HUDEP-2 (cell line): ENCODE data around the gene ACTL7A.
"Not testable (repeated sequence)": the region's sequence is repeated elsewhere in the genome, so short reads cannot be mapped to it uniquely, and the experiment has no call there.

Experiments
- DNase-seq, 76 experiments: peaks; one replicate each; lab custom pipeline; 2025; ENCODE audit not compliant: unreplicated experiment in 76 of 76; lab: John Stamatoyannopoulos, UW

ACTL7A gene, protein sequence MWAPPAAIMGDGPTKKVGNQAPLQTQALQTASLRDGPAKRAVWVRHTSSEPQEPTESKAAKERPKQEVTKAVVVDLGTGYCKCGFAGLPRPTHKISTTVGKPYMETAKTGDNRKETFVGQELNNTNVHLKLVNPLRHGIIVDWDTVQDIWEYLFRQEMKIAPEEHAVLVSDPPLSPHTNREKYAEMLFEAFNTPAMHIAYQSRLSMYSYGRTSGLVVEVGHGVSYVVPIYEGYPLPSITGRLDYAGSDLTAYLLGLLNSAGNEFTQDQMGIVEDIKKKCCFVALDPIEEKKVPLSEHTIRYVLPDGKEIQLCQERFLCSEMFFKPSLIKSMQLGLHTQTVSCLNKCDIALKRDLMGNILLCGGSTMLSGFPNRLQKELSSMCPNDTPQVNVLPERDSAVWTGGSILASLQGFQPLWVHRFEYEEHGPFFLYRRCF

GRCh38 chr9:108861997-108862396 lies at the start of gene ACTL7A:
Gene ACTL7A, plus strand, starts transcription at chr9:108862266. Its CDS starts 57 bp downstream, at chr9:108862323.
- no peak for DNase-seq

GRCh38 chr9:108812396-108813025 lies 49.6 kb upstream of the ACTL7A start:
- DNase-seq, result no peak

- DNase-seq, result peak in 1 of 76 experiments; percentile 6
Measured at GRCh38 chr9:108813951-108814601, 48.0 kb upstream of the ACTL7A start.

DNA sequence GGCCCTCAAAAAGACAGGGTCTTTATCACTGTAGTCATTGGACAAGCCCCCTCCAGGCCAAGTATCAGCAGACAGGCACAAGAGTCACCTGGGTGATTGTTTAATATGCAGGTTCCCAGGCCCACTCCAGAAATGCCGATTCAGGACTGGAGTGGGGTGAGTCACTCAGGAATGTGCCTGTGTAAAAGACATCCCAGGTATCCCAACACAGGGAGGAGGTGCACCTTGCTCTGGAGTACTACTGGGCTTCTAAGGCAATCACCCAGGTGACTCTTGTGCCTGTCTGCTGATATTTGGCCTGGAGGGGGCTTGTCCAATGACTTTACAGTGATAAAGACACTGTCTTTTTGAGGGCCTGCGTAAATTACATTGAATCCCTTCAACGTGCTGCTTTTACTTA lies 46.9 kb upstream of the ACTL7A start:
- no peak for DNase-seq

- no peak for DNase-seq
Measured at GRCh38 chr9:108816037-108816436, 46.0 kb upstream of the ACTL7A start.

DNA sequence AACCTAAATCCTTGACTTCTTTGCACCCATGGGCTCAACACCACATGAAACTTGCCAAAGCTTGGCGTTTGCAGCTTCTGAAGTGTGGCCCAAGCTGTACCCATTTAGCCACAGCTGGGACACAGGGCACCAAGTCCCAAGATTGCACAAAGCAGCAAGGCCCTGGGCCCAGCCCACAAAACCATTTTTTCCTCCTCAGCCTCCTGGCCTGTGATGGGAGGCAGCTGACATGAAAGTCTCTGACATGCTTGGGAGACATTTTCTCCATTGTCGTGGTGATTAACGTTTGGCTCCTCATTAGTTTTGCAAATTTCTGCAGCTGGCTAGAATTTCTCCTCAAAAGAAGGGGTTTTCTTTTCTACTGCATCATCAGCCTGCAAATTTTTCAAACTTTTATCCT lies 38.2 kb upstream of the ACTL7A start:
- DNase-seq, result no peak

GRCh38 chr9:108830272-108830671 lies 31.8 kb upstream of the ACTL7A start:
- DNase-seq, result no peak

DNA sequence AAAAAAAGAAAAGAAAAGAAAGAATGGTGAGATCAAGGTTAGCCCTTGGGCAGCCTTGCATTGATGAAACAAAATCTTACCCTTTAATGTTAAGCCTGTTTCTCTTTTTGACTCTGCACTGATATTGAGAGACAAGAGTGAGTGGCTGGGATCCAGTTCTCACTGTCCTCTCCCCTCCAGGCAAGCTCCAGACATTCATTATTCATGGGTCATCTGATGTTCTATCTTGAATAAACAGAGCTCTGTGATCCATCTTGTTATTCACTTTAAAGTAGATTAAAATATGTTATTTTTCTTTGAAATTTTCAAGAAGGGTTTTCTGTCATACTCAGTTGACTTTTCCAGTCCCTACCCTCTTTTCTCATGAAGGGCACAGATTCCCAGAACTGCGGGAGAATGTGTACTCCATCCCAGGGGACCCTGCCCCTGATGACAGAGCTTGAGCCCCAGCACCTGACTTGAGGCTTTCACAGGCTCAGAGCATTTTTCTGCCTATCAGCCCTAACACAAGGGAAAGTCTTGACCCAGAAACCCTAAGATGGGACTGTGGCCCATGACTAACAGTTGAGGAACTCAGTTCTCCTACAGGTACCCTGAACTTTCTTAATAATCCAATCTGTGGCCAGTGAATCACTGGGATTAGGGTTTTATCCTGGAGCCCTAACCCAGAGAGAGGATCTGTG lies 30.4 kb upstream of the ACTL7A start:
- no peak for DNase-seq

GRCh38 chr9:108832179-108832500 lies 29.9 kb upstream of the ACTL7A start:
- no peak for DNase-seq

GRCh38 chr9:108834959-108835665 lies 27.0 kb upstream of the ACTL7A start:
- no peak for DNase-seq

GRCh38 chr9:108835831-108836230 lies 26.2 kb upstream of the ACTL7A start:
- no peak for DNase-seq

- DNase-seq, result no peak
Measured at GRCh38 chr9:108836319-108836718, 25.7 kb upstream of the ACTL7A start.

GRCh38 chr9:108836781-108837180 lies 25.3 kb upstream of the ACTL7A start:
- DNase-seq, result no peak

GRCh38 chr9:108837530-108837929 lies 24.5 kb upstream of the ACTL7A start:
- no peak for DNase-seq

DNA sequence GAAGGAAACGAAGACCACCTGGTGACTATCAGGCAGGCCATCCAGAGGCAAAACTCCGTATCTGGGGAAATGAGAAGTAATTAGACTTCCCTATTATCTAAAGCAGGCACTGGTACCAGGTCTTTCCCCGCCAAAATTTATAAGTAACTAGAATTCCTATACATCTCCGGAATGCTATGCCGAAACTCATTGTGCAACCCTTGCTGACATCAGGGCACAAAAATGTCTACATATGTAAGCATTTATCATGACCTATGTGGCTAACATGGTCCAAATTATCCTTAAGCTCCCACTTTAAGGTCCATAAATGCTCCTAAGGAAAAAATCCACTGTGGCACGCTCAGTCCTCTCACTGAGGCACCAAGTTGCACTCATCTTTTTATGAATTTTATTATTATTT lies 24.0 kb upstream of the ACTL7A start:
- no peak for DNase-seq

GRCh38 chr9:108839561-108839960 lies 22.5 kb upstream of the ACTL7A start:
- not testable (repeated sequence) for DNase-seq

GRCh38 chr9:108842610-108843295 lies 19.3 kb upstream of the ACTL7A start:
- no peak for DNase-seq

DNA sequence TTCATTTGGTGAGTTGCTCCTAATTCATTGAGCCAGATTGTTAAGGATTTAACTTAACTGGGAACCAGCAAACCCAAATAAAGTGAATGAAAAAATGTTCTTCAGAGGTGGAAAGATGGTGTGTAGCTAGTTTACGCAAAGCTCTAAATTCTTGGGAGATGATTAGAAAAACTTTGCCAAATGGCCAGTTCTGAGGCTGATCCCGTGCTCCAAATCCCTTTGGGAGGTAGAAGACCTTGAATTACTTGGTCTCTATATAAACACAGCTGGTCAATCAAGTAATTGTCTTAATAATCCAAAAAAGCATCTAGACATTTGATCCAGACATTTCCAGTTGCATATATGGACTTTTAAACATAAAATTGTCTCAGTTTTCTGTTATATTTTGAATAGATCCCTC lies 17.7 kb upstream of the ACTL7A start:
- DNase-seq, result no peak

DNA sequence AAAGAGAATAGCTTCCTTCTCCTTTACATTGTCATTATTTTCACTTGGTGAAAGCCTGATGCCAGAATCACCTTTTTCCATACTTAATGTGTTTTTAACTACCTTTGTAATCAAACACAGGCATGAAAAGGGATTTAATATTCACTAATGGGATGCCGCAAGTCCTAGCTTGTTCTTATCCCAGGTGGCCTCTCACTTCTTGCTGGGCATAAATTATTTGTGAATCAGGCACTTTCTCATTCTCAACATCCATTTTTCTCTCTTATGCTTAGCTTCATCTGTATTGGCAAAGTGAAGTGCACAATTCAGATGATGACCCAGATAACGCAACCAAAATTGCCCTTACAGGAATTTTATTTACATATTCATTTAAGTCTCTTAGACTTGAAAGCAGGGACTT lies 17.2 kb upstream of the ACTL7A start:
- no peak for DNase-seq

DNA sequence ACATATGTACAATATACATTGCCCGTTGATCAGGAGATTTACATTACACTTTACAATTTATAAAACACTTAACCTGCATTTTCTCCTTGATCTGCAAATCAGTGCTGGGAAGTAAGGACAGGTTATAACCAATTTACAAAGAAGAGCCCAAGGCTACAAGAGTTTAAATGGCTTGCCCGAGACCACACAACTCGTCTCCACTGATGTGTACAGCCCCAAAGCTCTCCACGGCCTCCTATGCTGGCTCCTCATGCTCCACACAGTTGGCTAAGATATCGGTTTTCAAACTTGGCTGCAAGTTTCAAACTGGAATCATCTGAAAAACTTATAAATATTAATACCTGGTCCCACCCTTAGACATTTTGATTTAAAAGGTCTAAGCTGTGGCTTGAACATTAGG lies 16.6 kb upstream of the ACTL7A start:
- no peak for DNase-seq
